BLaER1 treated with 17β-estradiol and CSF1 and Interleukin-3, amounts not matched to agents 10 nM and 100 nM (cell line): ENCODE results near the gene HOXB8.

Source experiments
- H3K27ac ChIP-seq, 11 experiments: shearing (Covaris generic); formaldehyde crosslinking; 2 replicates each; pipeline ENCODE4 v1.8.1; 2022
- H3K27me3 ChIP-seq, 11 experiments: shearing (Covaris generic); formaldehyde crosslinking; 2 replicates each; pipeline ENCODE4 v1.8.1; 2022
- H3K36me3 ChIP-seq, 11 experiments: shearing (Covaris generic); formaldehyde crosslinking; 2 replicates each; pipeline ENCODE4 v1.8.1; 2022
- H3K4me1 ChIP-seq, 10 experiments: shearing (Covaris generic); formaldehyde crosslinking; 2 replicates each; pipeline ENCODE4 v1.8.1; 2022
- H3K4me2 ChIP-seq, 11 experiments: shearing (Covaris generic); formaldehyde crosslinking; 2 replicates each; pipeline ENCODE4 v1.8.1; 2022
- H3K4me3 ChIP-seq, 10 experiments: shearing (Covaris generic); formaldehyde crosslinking; 2 replicates each; pipeline ENCODE4 v1.8.1; 2022
- H3K9ac ChIP-seq, 11 experiments: shearing (Covaris generic); formaldehyde crosslinking; 2 replicates each; pipeline ENCODE4 v1.8.1; 2022
- H3K9me3 ChIP-seq, 11 experiments: shearing (Covaris generic); formaldehyde crosslinking; replicated peaks in 1 of 11; 2 replicates each; pipeline ENCODE4 v1.8.1; 2022
- H4K20me1 ChIP-seq, 11 experiments: shearing (Covaris generic); formaldehyde crosslinking; 2 replicates each; pipeline ENCODE4 v1.8.1; 2022
- Cebpa-rat ChIP-seq, 11 experiments: shearing (Covaris generic); IDR thresholded peaks; 2 replicates each; pipeline ENCODE4 v1.8.1; 2022

The HOXB8 gene

GRCh38 chr17:48584223-48584741, 30.8 kb downstream of the HOXB8 start:
- TF ChIP-seq Cebpa-rat (IDR thresholded peaks at IDR 0.05), result no peak
- peaks cover 11 to 41% (median 22%) of the 10 kb centered on the region in 10 experiments; a peak in 18 of 20 replicates for H3K4me1 ChIP-seq
- H3K9ac ChIP-seq, result no peak overlapping the region
- H3K4me3 ChIP-seq, result no peak overlapping the region
- peaks cover 99 to 100% (median 100%) of the 10 kb centered on the region in 11 experiments for H3K27me3 ChIP-seq
- peaks cover 0 to 96% (median 85%) of the 10 kb centered on the region in 11 experiments; a peak in 18 of 22 replicates for H4K20me1 ChIP-seq
- no peak overlapping the region for H3K27ac ChIP-seq
- no peaks in the 10 kb centered on the region for H3K36me3 ChIP-seq
- H3K9me3 ChIP-seq, result 0 out of 22 replicates have a peak, but pooled peaks cover 0 to under 1% (median 0%) of the 10 kb centered on the region in 11 experiments
- no peak overlapping the region for H3K4me2 ChIP-seq

GRCh38 chr17:48583708-48584222, 31.3 kb downstream of the HOXB8 start:
- Histone ChIP-seq H3K27me3 (peaks cover 99 to 100% (median 100%) of the 10 kb centered on the region in 11 experiments), H3K36me3 (no peaks in the 10 kb centered on the region), H3K4me2 (no peak overlapping the region), H3K4me1 (peaks cover 11 to 41% (median 22%) of the 10 kb centered on the region in 10 experiments; a peak in 18 of 20 replicates), H3K27ac (no peak overlapping the region), H3K4me3 (no peak overlapping the region), H4K20me1 (peaks cover 0 to 96% (median 86%) of the 10 kb centered on the region in 11 experiments; a peak in 18 of 22 replicates), H3K9ac (no peak overlapping the region), H3K9me3 (peaks cover 0 to 5% (median 0%) of the 10 kb centered on the region in 11 experiments; a peak in 2 of 22 replicates)
- TF ChIP-seq Cebpa-rat (IDR thresholded peaks at IDR 0.05), result no peak

DNA sequence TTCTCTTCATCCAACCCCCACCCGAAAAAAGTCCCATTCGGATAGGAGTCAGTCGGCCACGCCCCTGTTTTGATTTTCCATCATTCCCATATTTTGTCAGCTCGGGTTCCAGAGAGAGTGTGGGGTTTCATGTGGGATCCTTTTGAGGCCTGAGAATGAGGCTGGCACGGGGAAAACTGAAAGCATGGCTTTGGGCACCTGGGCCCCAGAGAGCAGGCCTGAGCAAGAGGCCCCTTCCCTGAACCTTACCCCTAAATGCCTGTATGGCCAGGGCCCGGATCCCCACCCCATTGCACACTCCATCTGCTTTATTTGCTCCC, 32.4 kb downstream of the HOXB8 start:
- Histone ChIP-seq H4K20me1 (peaks cover 0 to 89% (median 78%) of the 10 kb centered on the region in 11 experiments; a peak in 18 of 22 replicates), H3K36me3 (no peaks in the 10 kb centered on the region), H3K9ac (no peak overlapping the region), H3K9me3 (peaks cover 0 to 9% (median 0%) of the 10 kb centered on the region in 11 experiments; a peak in 2 of 22 replicates), H3K4me1 (peaks cover 10 to 33% (median 19%) of the 10 kb centered on the region in 10 experiments; a peak in 18 of 20 replicates), H3K4me3 (no peak overlapping the region), H3K27me3 (peaks cover 99 to 100% (median 100%) of the 10 kb centered on the region in 11 experiments), H3K4me2 (no peak overlapping the region), H3K27ac (no peak overlapping the region)
- TF ChIP-seq Cebpa-rat (IDR thresholded peaks at IDR 0.05), result no peak

GRCh38 chr17:48579760-48580554, 35.1 kb downstream of the HOXB8 start:
- H4K20me1 ChIP-seq, result peaks cover 0 to 87% (median 69%) of the 10 kb centered on the region in 11 experiments; a peak in 17 of 22 replicates
- H3K9ac ChIP-seq, result no peak overlapping the region
- H3K4me2 ChIP-seq, result no peak overlapping the region
- no peak overlapping the region for H3K4me3 ChIP-seq
- H3K27me3 ChIP-seq, result peaks cover 99 to 100% (median 100%) of the 10 kb centered on the region in 11 experiments
- peaks cover 0 to 9% (median 2%) of the 10 kb centered on the region in 10 experiments; a peak in 5 of 20 replicates for H3K4me1 ChIP-seq
- no peak for TF ChIP-seq Cebpa-rat (IDR thresholded peaks at IDR 0.05)
- H3K36me3 ChIP-seq, result no peaks in the 10 kb centered on the region
- H3K27ac ChIP-seq, result no peak overlapping the region
- H3K9me3 ChIP-seq, result peaks cover 0 to 9% (median 0%) of the 10 kb centered on the region in 11 experiments; a peak in 2 of 22 replicates

GRCh38 chr17:48579471-48579759, 35.7 kb downstream of the HOXB8 start:
- Histone ChIP-seq H3K9me3 (peaks cover 0 to 9% (median 0%) of the 10 kb centered on the region in 11 experiments; a peak in 2 of 22 replicates), H3K4me3 (no peak overlapping the region), H3K4me2 (no peak overlapping the region), H3K9ac (no peak overlapping the region), H4K20me1 (peaks cover 0 to 90% (median 67%) of the 10 kb centered on the region in 11 experiments; a peak in 17 of 22 replicates), H3K27me3 (peaks cover 100% of the 10 kb centered on the region in 11 experiments), H3K4me1 (peaks cover 0 to 9% (median 2%) of the 10 kb centered on the region in 10 experiments; a peak in 5 of 20 replicates), H3K36me3 (no peaks in the 10 kb centered on the region), H3K27ac (no peak overlapping the region)
- no peak for TF ChIP-seq Cebpa-rat (IDR thresholded peaks at IDR 0.05)

DNA sequence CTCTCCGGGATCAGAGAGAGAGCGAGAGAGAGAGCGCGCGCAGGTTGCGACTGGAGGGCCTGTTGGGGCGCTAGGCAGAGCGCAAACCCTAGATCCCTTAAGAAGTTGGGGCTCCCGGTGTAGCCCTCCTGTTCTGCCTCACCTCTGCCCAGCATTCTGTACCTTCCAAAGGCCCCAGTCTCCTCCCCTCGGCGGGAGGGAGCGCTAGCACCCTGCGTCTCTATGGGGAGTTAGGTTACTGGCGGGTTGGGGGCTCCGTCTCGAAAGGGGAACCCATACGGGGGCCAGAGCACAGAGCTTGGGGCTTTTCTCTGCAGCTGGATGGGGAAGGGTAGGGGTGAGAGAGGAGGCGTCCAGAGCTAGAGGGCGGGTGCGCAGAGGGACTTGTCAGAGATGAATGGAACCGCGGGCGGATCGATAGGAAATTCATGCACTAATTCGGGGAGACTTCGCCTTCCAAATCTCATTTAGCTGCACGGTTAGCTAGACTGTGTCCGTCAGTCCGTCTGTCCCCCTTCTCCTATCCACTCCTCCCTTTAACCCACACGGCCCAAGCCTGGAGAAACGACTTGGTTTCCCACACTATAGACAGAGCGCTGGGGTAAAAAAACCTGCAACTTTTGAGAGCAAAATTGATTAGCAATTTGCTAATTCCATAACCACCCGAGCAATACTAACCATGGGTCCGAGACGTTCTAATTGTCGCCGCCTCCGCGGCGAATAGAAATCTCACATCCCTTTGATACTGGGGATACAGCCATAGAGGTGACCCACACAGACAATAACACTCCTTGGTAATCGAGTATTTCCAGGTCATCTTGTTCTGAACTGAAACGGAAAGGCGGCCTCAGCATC, 36.2 kb downstream of the HOXB8 start:
- peaks cover 0 to 9% (median 0%) of the 10 kb centered on the region in 11 experiments; a peak in 2 of 22 replicates for H3K9me3 ChIP-seq
- peaks cover 0 to 90% (median 70%) of the 10 kb centered on the region in 11 experiments; a peak in 17 of 22 replicates for H4K20me1 ChIP-seq
- H3K4me2 ChIP-seq, result no peak overlapping the region
- H3K9ac ChIP-seq, result no peak overlapping the region
- no peak overlapping the region for H3K4me3 ChIP-seq
- H3K4me1 ChIP-seq, result peaks cover 0 to 9% (median 2%) of the 10 kb centered on the region in 10 experiments; a peak in 5 of 20 replicates
- H3K36me3 ChIP-seq, result no peaks in the 10 kb centered on the region
- no peak for TF ChIP-seq Cebpa-rat (IDR thresholded peaks at IDR 0.05)
- H3K27me3 ChIP-seq, result peaks cover 100% of the 10 kb centered on the region in 11 experiments
- H3K27ac ChIP-seq, result no peak overlapping the region

DNA sequence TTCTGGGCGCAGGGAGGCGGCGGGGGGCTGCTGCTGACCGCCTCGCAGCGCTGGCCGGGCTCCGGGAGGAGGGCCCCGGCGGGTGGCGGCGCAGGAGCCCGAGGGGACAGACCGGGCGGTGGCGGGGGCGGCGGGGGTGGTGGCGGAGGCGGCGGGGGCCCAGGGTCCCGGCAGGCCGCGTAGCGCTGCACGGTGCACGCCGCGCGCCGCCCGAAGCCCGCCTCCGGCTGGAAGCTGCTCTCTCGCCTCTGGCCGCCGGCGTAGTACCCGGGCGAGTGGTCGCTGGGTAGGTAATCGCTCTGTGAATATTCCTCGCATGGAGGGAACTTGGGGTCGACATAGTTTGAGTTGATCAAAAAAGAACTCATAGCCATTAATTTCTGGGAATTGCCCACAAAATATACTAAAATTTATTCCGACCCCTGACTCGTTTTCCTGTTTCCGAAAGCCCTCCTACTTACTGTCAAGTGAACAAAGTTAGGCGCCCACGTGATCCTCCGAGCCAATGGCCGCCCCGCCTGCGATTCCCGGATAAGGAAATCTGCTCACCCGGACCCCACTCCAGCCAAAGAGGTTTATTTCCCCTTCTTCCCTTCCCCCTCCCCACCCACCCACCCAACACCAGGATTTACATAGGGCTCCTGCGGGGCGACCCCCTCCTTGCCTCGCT, 37.0 kb downstream of the HOXB8 start, which contains the start of gene HOXB4:
HOXB4 (minus strand) TSS at position 405 of the 670 bp plus-strand sequence; CDS start at position 374, 31 bp downstream.
- peaks cover 0 to 9% (median 2%) of the 10 kb centered on the region in 10 experiments; a peak in 5 of 20 replicates for H3K4me1 ChIP-seq
- no peak for TF ChIP-seq Cebpa-rat (IDR thresholded peaks at IDR 0.05)
- no peak within 1 kb of the TSS for H3K27ac ChIP-seq
- H3K27me3 ChIP-seq, result peaks cover 100% of the 10 kb centered on the region in 11 experiments
- H3K9me3 ChIP-seq, result peaks cover 0 to 9% (median 0%) of the 10 kb centered on the region in 11 experiments; a peak in 2 of 22 replicates
- no peak within 1 kb of the TSS for H3K4me2 ChIP-seq
- no peak within 1 kb of the TSS for H3K9ac ChIP-seq
- H3K36me3 ChIP-seq, result no peaks in the 10 kb centered on the region
- peaks cover 0 to 90% (median 72%) of the 10 kb centered on the region in 11 experiments; a peak in 17 of 22 replicates for H4K20me1 ChIP-seq
- H3K4me3 ChIP-seq, result no peak within 1 kb of the TSS
